Activated naive CD8-positive, alpha-beta T cell treated with anti-CD3 and anti-CD28 coated beads for 36 hours (primary cell): Measurements from ENCODE around the gene CCDC187. TPM values are rescaled to one million over a fixed set of nuclear protein-coding genes. Genes with fewer than 3 reads are reported as not detected.
"Not testable (repeated sequence)": the region's sequence is repeated elsewhere in the genome, so short reads cannot be mapped to it uniquely, and the experiment has no call there.

Experiments used
- DNase-seq: peaks from one replicate; pipeline ENCODE4 v3.0.0; 2021
- H3K27ac Mint-ChIP-seq: one replicate; pipeline ENCODE4 v1.8.0; 2022; ENCODE audit warnings: mild to moderate bottlenecking, moderate library complexity, mixed read lengths
- H3K27me3 Mint-ChIP-seq: one replicate; pipeline ENCODE4 v1.8.0; 2022; ENCODE audit warnings: mild to moderate bottlenecking, mixed read lengths
- H3K36me3 Mint-ChIP-seq: one replicate; pipeline ENCODE4 v1.8.0; 2021; ENCODE audit warnings: mild to moderate bottlenecking, mixed read lengths
- H3K4me1 Mint-ChIP-seq: one replicate; pipeline ENCODE4 v1.8.0; 2021; ENCODE audit warnings: mixed read lengths
- H3K4me3 Mint-ChIP-seq: one replicate; pipeline ENCODE4 v1.8.0; 2022; ENCODE audit warnings: mild to moderate bottlenecking, moderate library complexity, mixed read lengths
- H3K9me3 Mint-ChIP-seq: one replicate; pipeline ENCODE4 v1.8.0; 2022; ENCODE audit warnings: mixed read lengths
- total RNA-seq, 2 experiments: library from RNA; stranded (reverse); gene quantifications; one replicate each; pipeline ENCODE4 v1.2.3, GENCODE V29; 2021

The CCDC187 gene
- total RNA-seq, 2 experiments from 2014 or later = not detected

DNA sequence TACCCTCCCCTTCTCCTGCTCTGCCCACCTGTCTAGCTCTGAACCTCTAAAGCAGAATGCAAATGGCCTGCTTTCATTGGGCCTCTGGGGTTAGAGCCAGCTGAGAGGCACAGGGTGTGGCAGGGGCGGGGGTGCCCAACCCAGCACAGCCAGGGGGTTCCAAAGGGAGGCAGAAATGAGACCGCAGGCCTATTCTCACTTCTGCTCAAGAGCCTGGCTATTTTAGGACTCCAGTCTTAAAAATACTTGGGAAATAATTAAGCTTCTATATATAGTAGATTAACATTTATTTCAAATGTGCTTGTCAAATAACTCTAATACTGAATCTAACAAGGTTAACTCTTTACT, 63.9 kb downstream of the CCDC187 start:
- H3K27me3 Mint-ChIP-seq = no peaks in the 10 kb centered on the region
- H3K4me3 Mint-ChIP-seq = no peak overlapping the region
- no peaks in the 10 kb centered on the region for H3K9me3 Mint-ChIP-seq
- peaks cover 48% of the 10 kb centered on the region for H3K4me1 Mint-ChIP-seq
- H3K27ac Mint-ChIP-seq = no peak overlapping the region
- peaks cover 6% of the 10 kb centered on the region for H3K36me3 Mint-ChIP-seq
- DNase-seq = no peak

- H3K9me3 Mint-ChIP-seq = no peaks in the 10 kb centered on the region
- DNase-seq = no peak
- H3K27ac Mint-ChIP-seq = no peak overlapping the region
- no peaks in the 10 kb centered on the region for H3K27me3 Mint-ChIP-seq
- peaks cover 47% of the 10 kb centered on the region for H3K4me1 Mint-ChIP-seq
- no peak overlapping the region for H3K4me3 Mint-ChIP-seq
- H3K36me3 Mint-ChIP-seq = peaks cover 4% of the 10 kb centered on the region
Measured at GRCh38 chr9:136239135-136239982, 64.5 kb downstream of the CCDC187 start.

- no peaks in the 10 kb centered on the region for H3K9me3 Mint-ChIP-seq
- H3K4me3 Mint-ChIP-seq = no peak overlapping the region
- no peak overlapping the region for H3K27ac Mint-ChIP-seq
- H3K36me3 Mint-ChIP-seq = peaks cover 8% of the 10 kb centered on the region
- DNase-seq = no peak
- no peaks in the 10 kb centered on the region for H3K27me3 Mint-ChIP-seq
- peaks cover 46% of the 10 kb centered on the region for H3K4me1 Mint-ChIP-seq
Measured at GRCh38 chr9:136238342-136238732, 65.6 kb downstream of the CCDC187 start.

DNA sequence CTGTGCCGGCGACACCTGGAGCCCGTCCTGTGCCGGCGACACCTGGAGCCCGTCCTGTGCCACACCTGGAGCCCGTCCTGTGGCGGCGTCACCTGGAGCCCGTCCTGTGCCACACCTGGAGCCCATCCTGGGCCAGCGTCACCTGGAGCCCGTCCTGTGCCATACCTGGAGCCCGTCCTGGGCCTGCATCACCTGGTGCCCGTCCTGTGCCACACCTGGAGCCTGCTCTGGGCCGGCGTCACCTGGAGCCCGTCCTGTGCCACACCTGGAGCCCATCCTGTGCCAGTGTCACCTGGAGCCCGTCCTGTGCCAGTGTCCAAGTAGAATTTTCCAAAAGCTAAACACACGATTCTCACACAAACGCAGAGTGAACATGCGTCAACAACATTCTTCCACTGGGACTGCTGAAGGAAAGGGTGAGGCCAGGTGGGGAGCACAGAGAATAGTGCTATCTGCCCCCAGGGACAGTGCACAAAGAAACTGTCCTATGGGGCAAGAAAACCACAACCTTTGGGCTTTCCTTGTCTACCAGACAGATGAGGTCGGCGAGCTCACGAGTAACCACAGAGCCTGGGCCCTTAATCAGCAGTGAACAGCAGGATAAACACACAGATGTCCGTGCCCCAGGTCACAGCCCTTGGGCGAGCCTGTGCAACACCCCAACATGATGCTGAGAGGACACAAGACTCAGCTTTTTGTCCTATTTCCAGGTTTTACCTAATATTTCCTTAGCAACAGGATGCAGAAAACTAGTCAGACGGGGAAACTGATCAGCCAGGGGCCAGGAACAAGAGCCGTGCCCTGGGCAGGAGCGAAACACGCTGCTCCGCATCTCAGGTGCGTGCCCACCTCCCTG, 66.2 kb downstream of the CCDC187 start:
- Mint-ChIP-seq H3K9me3 (no peaks in the 10 kb centered on the region), H3K36me3 (peaks cover 9% of the 10 kb centered on the region), H3K27ac (no peak overlapping the region), H3K27me3 (no peaks in the 10 kb centered on the region), H3K4me1 (peaks cover 46% of the 10 kb centered on the region), H3K4me3 (no peak overlapping the region)
- DNase-seq = no peak

DNA sequence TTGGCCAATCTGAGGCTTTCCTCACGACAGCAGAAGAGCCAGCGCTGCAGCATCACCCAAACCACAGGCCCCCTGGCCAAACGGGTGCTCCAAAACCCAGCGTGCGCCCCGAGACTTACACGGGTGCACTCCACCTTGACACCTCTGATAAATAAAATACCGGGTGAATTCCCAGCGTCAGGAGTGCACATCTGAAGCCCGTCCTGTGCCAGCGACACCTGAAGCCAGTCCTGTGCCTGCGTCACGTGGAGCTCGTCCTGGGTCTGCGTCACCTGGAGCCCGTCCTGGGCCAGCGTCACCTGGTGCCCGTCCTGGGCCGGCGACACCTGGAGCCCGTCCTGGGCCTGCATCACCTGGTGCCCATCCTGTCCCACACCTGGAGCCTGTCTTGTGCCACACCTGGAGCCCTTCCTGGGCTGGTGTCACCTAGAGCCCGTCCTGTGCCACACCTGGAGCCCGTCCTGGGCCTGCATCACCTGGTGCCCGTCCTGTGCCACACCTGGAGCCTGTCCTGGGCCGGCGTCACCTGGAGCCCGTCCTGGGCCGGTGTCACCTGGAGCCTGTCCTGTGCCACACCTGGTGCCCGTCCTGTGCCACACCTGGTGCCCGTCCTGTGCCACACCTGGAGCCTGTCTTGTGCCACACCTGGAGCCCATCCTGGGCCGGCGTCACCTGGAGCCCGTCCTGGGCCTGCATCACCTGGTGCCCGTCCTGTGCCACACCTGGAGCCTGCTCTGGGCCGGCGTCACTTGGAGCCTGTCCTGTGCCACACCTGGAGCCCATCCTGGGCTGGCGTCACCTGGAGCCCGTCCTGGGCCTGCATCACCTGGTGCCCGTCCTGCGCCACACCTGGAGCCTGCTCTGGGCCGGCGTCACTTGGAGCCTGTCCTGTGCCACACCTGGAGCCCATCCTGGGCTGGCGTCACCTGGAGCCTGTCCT, 67.2 kb downstream of the CCDC187 start:
- not testable (repeated sequence) for H3K27me3 Mint-ChIP-seq, DNase-seq, H3K27ac Mint-ChIP-seq, H3K4me3 Mint-ChIP-seq, H3K9me3 Mint-ChIP-seq
- peaks cover 47% of the 10 kb centered on the region for H3K4me1 Mint-ChIP-seq
- peaks cover 14% of the 10 kb centered on the region for H3K36me3 Mint-ChIP-seq

- Mint-ChIP-seq H3K9me3 (no peaks in the 10 kb centered on the region), H3K27me3 (no peaks in the 10 kb centered on the region), H3K27ac (no peak overlapping the region), H3K36me3 (peaks cover 14% of the 10 kb centered on the region), H3K4me3 (no peak overlapping the region), H3K4me1 (peaks cover 42% of the 10 kb centered on the region)
- no peak for DNase-seq
Measured at GRCh38 chr9:136235709-136236455, 68.0 kb downstream of the CCDC187 start.

DNA sequence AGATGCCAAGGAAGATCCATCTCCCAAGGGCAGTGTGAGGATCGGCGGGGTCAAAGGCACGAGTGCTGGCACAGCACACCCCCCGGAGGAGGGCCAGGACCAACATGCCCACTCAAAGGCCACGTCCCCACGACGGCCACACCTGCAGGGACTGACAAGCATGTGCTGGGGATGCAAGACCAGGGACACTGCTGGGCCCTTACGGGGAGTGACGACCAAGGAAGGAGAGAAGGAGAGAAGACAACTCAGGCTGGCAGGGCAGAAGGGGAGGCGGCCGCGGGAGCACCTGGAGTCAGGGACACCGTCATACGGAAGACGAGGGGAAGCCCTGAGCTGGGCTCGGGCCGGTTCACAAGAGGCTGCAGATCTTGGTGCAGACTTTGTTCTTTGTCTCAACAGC, 68.7 kb downstream of the CCDC187 start:
- H3K4me1 Mint-ChIP-seq = peaks cover 42% of the 10 kb centered on the region
- no peaks in the 10 kb centered on the region for H3K27me3 Mint-ChIP-seq
- H3K36me3 Mint-ChIP-seq = peaks cover 14% of the 10 kb centered on the region
- no peaks in the 10 kb centered on the region for H3K9me3 Mint-ChIP-seq
- H3K4me3 Mint-ChIP-seq = no peak overlapping the region
- H3K27ac Mint-ChIP-seq = no peak overlapping the region
- no peak for DNase-seq

GRCh38 chr9:136234597-136234996, 69.3 kb downstream of the CCDC187 start:
- Mint-ChIP-seq H3K4me1 (peaks cover 41% of the 10 kb centered on the region), H3K36me3 (peaks cover 14% of the 10 kb centered on the region), H3K4me3 (no peak overlapping the region), H3K27me3 (no peaks in the 10 kb centered on the region), H3K9me3 (no peaks in the 10 kb centered on the region), H3K27ac (peak overlapping the region; percentile 28)
- DNase-seq = no peak

- DNase-seq = no peak
- Mint-ChIP-seq H3K27ac (peak overlapping the region; percentile 30), H3K4me3 (no peak overlapping the region), H3K36me3 (peaks cover 14% of the 10 kb centered on the region), H3K9me3 (no peaks in the 10 kb centered on the region), H3K27me3 (no peaks in the 10 kb centered on the region), H3K4me1 (peaks cover 35% of the 10 kb centered on the region)
Measured at GRCh38 chr9:136233868-136234267, 70.0 kb downstream of the CCDC187 start.

DNA sequence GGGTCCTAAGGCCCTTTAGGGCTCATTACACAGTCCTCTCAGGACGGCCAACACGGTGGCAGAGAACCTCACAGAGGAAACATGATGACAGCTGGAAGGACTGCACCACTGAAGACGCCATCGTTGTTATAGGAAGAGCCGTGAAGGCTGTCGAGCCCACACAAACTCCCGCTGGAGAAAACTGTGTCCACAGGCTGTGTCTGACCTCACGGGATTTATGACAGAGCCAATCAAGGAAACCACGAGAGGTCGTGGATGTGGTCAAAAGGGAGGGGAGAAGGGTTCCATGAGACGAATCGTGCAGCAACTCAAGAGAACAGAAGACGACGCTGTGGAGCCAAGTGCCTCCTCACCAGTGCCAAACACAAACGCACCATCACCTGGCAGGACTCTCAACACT, 70.5 kb downstream of the CCDC187 start:
- H3K27me3 Mint-ChIP-seq = no peaks in the 10 kb centered on the region
- H3K4me3 Mint-ChIP-seq = no peak overlapping the region
- H3K27ac Mint-ChIP-seq = peak overlapping the region; percentile 30
- H3K4me1 Mint-ChIP-seq = peaks cover 34% of the 10 kb centered on the region
- no peak for DNase-seq
- no peaks in the 10 kb centered on the region for H3K9me3 Mint-ChIP-seq
- peaks cover 14% of the 10 kb centered on the region for H3K36me3 Mint-ChIP-seq

DNA sequence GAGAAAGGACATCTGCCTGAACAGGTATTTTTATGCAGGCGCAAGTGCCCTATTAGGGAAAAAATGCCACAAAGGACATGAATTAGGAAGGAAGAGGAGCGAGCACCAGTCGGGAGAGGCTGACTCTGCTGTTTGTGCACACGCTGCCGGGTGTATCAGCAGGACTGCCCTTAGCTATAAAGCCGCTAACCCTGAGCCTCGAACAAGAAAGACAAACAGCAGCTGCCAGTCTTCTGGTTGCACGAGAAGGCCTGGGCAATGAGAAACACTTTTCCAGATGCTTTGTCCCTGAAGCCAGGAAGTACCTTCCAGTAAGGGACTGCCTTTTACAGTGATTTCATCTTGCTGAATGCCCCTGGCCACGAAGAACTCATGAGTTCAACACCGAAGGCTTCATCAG, 70.9 kb downstream of the CCDC187 start:
- peak overlapping the region; percentile 30 for H3K27ac Mint-ChIP-seq
- H3K27me3 Mint-ChIP-seq = no peaks in the 10 kb centered on the region
- H3K4me1 Mint-ChIP-seq = peaks cover 37% of the 10 kb centered on the region
- no peak for DNase-seq
- peaks cover 14% of the 10 kb centered on the region for H3K36me3 Mint-ChIP-seq
- H3K9me3 Mint-ChIP-seq = no peaks in the 10 kb centered on the region
- no peak overlapping the region for H3K4me3 Mint-ChIP-seq

DNA sequence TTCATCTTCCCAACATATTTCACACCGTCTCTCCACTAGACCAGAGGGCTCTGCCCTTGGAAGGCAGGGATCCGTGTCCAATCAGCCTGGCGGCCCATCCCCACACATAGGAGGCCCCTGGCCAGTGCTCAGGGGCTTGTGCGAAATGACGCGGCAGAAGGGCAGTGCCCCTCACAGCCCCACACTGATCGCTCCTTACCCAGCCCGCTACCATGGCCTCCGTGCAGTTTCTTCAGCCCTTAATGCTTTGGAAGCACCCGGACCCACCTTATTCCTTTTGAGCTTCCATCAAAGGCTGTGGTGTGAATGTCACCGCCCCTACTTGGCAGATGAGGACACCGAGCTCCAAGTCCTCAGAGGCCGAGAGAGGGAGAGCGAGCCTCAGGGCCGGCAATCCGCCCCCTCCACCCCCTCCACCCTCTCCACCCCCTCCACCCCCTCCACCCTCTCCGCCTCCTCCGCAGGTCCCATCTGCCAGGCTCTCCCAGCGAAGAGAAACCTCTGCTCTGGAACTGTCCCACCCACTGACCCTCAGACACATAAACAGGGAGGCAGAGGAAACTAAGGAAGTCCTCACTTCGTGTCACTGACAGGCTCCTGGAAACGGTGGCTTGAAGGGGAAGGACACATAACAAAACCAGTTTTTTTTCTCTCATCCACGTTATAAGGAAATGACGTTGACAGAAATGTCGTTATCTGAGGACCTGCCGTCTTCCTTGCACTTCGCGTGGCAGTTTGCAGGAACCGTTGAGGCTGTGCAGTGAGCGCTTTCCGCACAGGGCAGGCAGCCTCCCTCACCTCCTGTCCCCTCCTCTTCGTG, 72.2 kb downstream of the CCDC187 start:
- Mint-ChIP-seq H3K27me3 (no peaks in the 10 kb centered on the region), H3K36me3 (peaks cover 14% of the 10 kb centered on the region), H3K9me3 (no peaks in the 10 kb centered on the region), H3K4me1 (peaks cover 37% of the 10 kb centered on the region), H3K27ac (peak overlapping the region; percentile 47), H3K4me3 (no peak overlapping the region)
- DNase-seq = no peak

DNA sequence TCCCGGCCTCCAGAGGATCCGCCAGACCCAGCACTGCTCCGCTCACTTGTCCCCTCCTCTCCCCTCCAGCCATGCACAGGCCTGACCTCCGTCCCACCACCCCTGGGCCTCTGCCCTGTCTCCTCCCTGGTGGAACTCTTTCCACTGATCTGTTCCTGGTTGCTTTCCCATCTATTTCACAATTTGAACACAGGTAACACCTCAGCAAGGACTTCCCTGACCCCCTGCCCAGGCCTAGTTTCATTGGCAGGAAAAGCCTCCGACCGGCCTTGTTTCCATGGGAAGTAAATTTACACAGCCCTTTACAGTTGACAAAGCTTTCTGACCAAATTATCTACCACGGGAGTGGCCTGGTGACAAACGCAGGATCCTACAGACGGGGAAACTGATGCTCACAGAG, 73.1 kb downstream of the CCDC187 start:
- Mint-ChIP-seq H3K4me1 (peaks cover 37% of the 10 kb centered on the region), H3K36me3 (peaks cover 14% of the 10 kb centered on the region), H3K4me3 (no peak overlapping the region), H3K9me3 (no peaks in the 10 kb centered on the region), H3K27ac (no peak overlapping the region), H3K27me3 (no peaks in the 10 kb centered on the region)
- no peak for DNase-seq
